Activated CD4-positive, alpha-beta T cell treated with anti-CD3 and anti-CD28 coated beads, Interleukin-2, amount 10 ng/mL, durations not matched to agents 24 days and 14 days (primary cell): ENCODE measurements around the gene DNAAF5. TPM values are rescaled to one million over a fixed set of nuclear protein-coding genes. Genes with fewer than 3 reads are reported as not detected.

Experiments
- DNase-seq: peaks from one replicate; pipeline ENCODE4 v3.0.0; 2022
- H3K27ac Mint-ChIP-seq: one replicate; pipeline ENCODE4 v1.8.0; 2022; ENCODE audit warnings: mild to moderate bottlenecking, mixed read lengths
- H3K27me3 Mint-ChIP-seq: one replicate; pipeline ENCODE4 v1.8.0; 2022; ENCODE audit warnings: mixed read lengths
- H3K36me3 Mint-ChIP-seq: one replicate; pipeline ENCODE4 v1.8.0; 2022; ENCODE audit warnings: low read depth, mild to moderate bottlenecking, mixed read lengths
- H3K4me1 Mint-ChIP-seq: one replicate; pipeline ENCODE4 v1.8.0; 2021; ENCODE audit warnings: mixed read lengths
- H3K4me3 Mint-ChIP-seq: one replicate; pipeline ENCODE4 v1.8.0; 2022; ENCODE audit warnings: mild to moderate bottlenecking, moderate library complexity, mixed read lengths
- H3K9me3 Mint-ChIP-seq: one replicate; pipeline ENCODE4 v1.8.0; 2021; ENCODE audit warnings: mixed read lengths
- intact Hi-C: fragments of 100-400 bp; cut with micrococcal nuclease; formaldehyde crosslinking; loops from one replicate; pipeline ENCODE4 v1.15.1; 2023
- total RNA-seq: library from RNA; stranded (reverse); gene quantifications from 2 replicates; pipeline ENCODE4 v1.2.3, GENCODE V29; 2022

The DNAAF5 gene
- total RNA-seq, 1 donor from 2014 or later = 50.6 TPM

- intact Hi-C loops = no loop called here
- H3K27ac Mint-ChIP-seq = no peak overlapping the region
- H3K36me3 Mint-ChIP-seq = peaks cover 31% of the 10 kb centered on the region
Measured at GRCh38 chr7:753190-753589, 26.7 kb downstream of the DNAAF5 start.

GRCh38 chr7:754531-755412, 28.3 kb downstream of the DNAAF5 start:
- Mint-ChIP-seq H3K4me3 (no peak overlapping the region), H3K27ac (no peak overlapping the region), H3K9me3 (no peaks in the 10 kb centered on the region), H3K36me3 (peaks cover 35% of the 10 kb centered on the region), H3K27me3 (no peaks in the 10 kb centered on the region), H3K4me1 (no peaks in the 10 kb centered on the region)
- DNase-seq = no peak
- intact Hi-C loops = no loop called here

More at GRCh38 chr7:753190-753589, 26.7 kb downstream of the DNAAF5 start:
- Mint-ChIP-seq H3K4me1 (no peaks in the 10 kb centered on the region), H3K4me3 (no peak overlapping the region), H3K9me3 (no peaks in the 10 kb centered on the region), H3K27me3 (no peaks in the 10 kb centered on the region)
- DNase-seq = no peak

- Mint-ChIP-seq H3K36me3 (peaks cover 39% of the 10 kb centered on the region), H3K27me3 (no peaks in the 10 kb centered on the region), H3K4me1 (no peaks in the 10 kb centered on the region), H3K27ac (no peak overlapping the region), H3K4me3 (no peak overlapping the region), H3K9me3 (no peaks in the 10 kb centered on the region)
- no peak for DNase-seq
- intact Hi-C loops = no loop called here
Measured at GRCh38 chr7:755413-755805, 28.9 kb downstream of the DNAAF5 start.

DNA sequence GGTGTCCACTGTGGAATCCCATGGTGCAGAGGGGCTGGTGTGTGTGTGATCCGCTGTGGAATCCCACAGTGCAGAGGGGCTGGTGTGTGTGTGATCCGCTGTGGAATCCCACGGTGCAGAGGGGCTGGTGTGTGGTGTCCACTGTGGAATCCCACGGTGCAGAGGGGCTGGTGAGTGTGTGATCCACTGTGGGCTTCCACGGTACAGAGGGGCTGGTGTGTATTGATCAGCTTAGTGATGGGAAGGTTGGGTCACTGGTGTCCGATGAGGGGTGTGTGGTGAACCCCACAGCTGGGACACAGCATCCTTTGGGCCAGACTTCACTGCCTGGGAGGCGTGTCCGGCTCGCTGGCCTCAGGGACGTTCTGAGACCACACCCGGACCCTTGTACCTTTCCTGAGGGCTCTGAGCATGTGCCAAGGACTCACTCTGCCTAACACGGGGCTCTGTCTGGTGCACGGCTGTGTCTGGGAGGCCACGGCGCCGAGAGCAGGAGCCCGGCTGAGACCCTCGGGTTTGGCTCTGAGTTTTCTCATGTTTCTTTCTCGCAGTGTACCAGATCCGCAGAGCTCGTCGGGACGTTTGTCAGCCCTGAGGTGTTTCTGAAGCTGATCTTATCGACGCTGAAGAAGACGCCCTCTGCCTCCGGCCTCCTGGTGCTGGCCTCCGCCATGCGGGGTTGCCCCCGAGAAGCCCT, 29.9 kb downstream of the DNAAF5 start:
- Mint-ChIP-seq H3K4me1 (no peaks in the 10 kb centered on the region), H3K4me3 (no peak overlapping the region), H3K9me3 (no peaks in the 10 kb centered on the region), H3K36me3 (peaks cover 39% of the 10 kb centered on the region), H3K27me3 (no peaks in the 10 kb centered on the region), H3K27ac (no peak overlapping the region)
- intact Hi-C loops = no loop called here
- no peak for DNase-seq

- H3K9me3 Mint-ChIP-seq = no peaks in the 10 kb centered on the region
Measured at GRCh38 chr7:756928-757560, 30.5 kb downstream of the DNAAF5 start.

DNA sequence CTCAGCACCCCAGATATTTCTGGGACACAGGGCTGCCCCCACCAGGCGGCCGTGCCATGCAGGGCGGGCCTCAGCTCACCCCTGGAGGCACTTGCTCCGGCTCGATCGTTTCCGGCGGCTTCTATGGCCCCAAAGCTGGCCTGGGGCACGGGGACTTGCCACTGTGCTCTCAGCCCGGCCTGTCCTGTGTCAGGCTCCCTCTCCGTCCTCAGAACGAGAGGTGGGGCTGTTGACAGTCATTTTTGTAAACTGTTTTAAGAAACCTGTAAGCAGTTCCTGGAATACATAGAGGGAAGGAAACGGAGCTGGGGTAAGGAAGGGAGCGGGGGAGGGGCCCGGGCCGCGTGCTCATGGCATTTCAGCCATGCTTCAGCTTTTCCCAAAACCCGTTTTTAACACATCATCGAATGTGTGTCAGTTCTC, 31.3 kb downstream of the DNAAF5 start:
- Mint-ChIP-seq H3K9me3 (no peaks in the 10 kb centered on the region), H3K27ac (no peak overlapping the region)

More at GRCh38 chr7:756928-757560, 30.5 kb downstream of the DNAAF5 start:
- H3K4me1 Mint-ChIP-seq = no peaks in the 10 kb centered on the region
- no peak for DNase-seq
- H3K27ac Mint-ChIP-seq = no peak overlapping the region
- H3K27me3 Mint-ChIP-seq = no peaks in the 10 kb centered on the region
- H3K4me3 Mint-ChIP-seq = no peak overlapping the region
- peaks cover 36% of the 10 kb centered on the region for H3K36me3 Mint-ChIP-seq
- intact Hi-C loops = no loop called here

DNA sequence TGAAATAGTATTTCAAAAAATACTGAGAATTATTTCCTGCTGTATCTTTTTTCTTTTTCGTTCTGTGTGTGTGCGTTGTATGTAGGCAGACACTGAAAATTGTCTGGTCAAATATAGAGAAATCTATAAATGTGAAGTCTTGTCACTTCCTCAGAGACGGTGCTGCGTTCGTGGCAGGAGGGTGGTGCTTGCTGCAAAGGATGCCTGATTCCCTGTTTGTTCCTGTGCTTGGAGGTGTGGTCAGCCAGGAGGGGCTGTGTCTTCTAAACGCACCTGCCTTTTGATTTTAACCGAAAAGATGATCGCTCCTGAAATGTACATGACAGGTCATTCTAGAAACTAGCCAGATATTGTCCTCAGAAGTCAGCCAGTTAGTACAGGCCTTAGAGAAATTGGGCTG, 33.1 kb downstream of the DNAAF5 start:
- H3K27me3 Mint-ChIP-seq = no peaks in the 10 kb centered on the region
- DNase-seq = no peak
- peaks cover 31% of the 10 kb centered on the region for H3K36me3 Mint-ChIP-seq
- intact Hi-C loops = no loop called here
- H3K4me1 Mint-ChIP-seq = no peaks in the 10 kb centered on the region
- no peak overlapping the region for H3K4me3 Mint-ChIP-seq
- no peak overlapping the region for H3K27ac Mint-ChIP-seq
- H3K9me3 Mint-ChIP-seq = no peaks in the 10 kb centered on the region

More for the DNA sequence above, 31.3 kb downstream of the DNAAF5 start:
- intact Hi-C loops = no loop called here
- DNase-seq = no peak
- H3K4me3 Mint-ChIP-seq = no peak overlapping the region
- no peaks in the 10 kb centered on the region for H3K4me1 Mint-ChIP-seq
- H3K27me3 Mint-ChIP-seq = no peaks in the 10 kb centered on the region
- peaks cover 30% of the 10 kb centered on the region for H3K36me3 Mint-ChIP-seq

- no peaks in the 10 kb centered on the region for H3K9me3 Mint-ChIP-seq
- H3K36me3 Mint-ChIP-seq = peaks cover 29% of the 10 kb centered on the region
- no peaks in the 10 kb centered on the region for H3K4me1 Mint-ChIP-seq
- no peaks in the 10 kb centered on the region for H3K27me3 Mint-ChIP-seq
- intact Hi-C loops = no loop called here
- H3K4me3 Mint-ChIP-seq = no peak overlapping the region
- DNase-seq = no peak
- H3K27ac Mint-ChIP-seq = no peak overlapping the region
Measured at GRCh38 chr7:760006-760405, 33.5 kb downstream of the DNAAF5 start.

DNA sequence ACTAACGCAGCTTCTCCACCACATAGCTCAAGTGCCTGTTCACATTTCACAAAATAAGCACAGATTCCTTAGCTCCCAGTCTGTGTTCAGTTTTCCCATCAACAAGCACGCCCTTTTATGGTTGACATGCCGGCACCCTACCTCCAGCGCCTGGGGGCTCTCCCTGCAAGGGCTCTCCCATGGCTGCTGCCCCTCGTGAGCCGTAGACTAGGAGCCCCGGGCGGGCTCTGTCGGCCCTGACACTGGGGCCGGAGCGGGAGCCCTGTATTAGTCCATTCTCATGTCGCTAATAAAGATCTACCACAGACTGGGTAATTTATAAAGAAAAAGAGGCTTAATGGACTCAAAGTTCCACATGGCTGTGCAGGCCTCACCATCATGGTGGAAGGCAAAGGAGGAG, 34.6 kb downstream of the DNAAF5 start:
- Mint-ChIP-seq H3K36me3 (peaks cover 34% of the 10 kb centered on the region), H3K27ac (no peak overlapping the region), H3K4me3 (no peak overlapping the region), H3K4me1 (no peaks in the 10 kb centered on the region), H3K27me3 (no peaks in the 10 kb centered on the region), H3K9me3 (no peaks in the 10 kb centered on the region)
- intact Hi-C loops = no loop called here
- DNase-seq = no peak

DNA sequence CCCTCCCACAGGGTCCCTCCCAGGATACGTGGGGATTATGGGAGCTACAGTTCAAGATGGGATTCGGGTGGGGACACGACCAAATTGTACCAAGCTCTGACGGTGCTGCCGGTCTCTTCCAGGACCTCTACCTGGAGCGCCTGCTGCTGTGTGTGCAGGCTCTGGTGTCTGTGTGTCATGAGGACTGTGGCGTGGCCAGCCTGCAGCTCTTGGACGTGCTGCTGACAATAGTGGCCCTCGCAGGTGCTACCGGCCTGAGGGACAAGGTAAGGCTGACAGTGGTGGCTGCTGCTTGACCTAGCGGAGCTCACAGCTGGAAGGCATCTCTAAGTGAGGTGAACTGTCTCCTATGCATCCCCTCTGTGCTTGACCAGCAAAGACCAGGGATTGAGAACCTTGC, 35.1 kb downstream of the DNAAF5 start:
- intact Hi-C loops = no loop called here
- Mint-ChIP-seq H3K27me3 (no peaks in the 10 kb centered on the region), H3K4me1 (no peaks in the 10 kb centered on the region), H3K4me3 (no peak overlapping the region), H3K27ac (no peak overlapping the region), H3K9me3 (no peaks in the 10 kb centered on the region), H3K36me3 (peaks cover 37% of the 10 kb centered on the region)
- DNase-seq = no peak

DNA sequence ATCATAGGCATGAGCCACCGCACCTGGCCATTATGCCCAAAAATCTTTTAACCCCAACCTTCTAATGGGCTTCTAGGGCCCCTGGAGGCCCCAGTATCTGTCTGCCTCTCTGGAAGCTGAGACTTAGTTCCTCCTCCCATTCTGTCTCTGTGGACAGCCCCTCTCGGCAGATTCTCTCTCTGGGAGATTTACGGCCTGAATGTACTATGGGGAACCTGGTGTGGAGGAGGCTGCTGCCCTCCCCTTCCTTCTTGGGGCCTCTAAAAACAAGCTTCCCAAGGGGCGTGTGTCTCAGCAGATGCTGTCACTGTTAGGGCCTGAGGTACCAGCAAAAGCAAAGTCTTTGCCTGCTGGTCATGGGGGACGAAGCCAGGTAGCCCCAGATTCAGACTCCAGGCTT, 36.4 kb downstream of the DNAAF5 start:
- no peaks in the 10 kb centered on the region for H3K27me3 Mint-ChIP-seq
- no peak for DNase-seq
- H3K27ac Mint-ChIP-seq = no peak overlapping the region
- H3K4me3 Mint-ChIP-seq = no peak overlapping the region
- H3K36me3 Mint-ChIP-seq = peaks cover 41% of the 10 kb centered on the region
- no peaks in the 10 kb centered on the region for H3K9me3 Mint-ChIP-seq
- intact Hi-C loops = no loop called here
- no peaks in the 10 kb centered on the region for H3K4me1 Mint-ChIP-seq

DNA sequence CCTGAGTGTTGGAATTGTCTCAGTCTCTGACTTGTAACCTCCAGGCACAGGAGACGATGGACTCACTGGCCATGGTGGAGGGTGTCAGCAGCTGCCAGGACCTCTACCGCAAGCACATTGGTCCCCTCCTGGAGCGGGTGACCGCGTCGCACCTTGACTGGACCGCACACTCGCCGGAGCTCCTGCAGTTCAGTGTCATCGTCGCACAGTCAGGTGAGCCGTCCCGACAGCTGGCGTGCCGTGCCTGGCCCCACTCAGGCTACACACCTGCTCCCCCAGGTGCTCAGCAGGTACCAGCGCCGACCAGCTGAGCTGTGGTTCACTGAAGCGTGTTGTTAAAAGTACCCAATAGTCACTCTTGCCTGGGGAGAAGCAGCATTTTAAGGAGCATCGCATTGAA, 37.3 kb downstream of the DNAAF5 start:
- H3K27ac Mint-ChIP-seq = no peak overlapping the region
- H3K36me3 Mint-ChIP-seq = peaks cover 35% of the 10 kb centered on the region
- no peaks in the 10 kb centered on the region for H3K4me1 Mint-ChIP-seq
- H3K27me3 Mint-ChIP-seq = no peaks in the 10 kb centered on the region
- no peak overlapping the region for H3K4me3 Mint-ChIP-seq
- no peak for DNase-seq
- intact Hi-C loops = no loop called here
- no peaks in the 10 kb centered on the region for H3K9me3 Mint-ChIP-seq

DNA sequence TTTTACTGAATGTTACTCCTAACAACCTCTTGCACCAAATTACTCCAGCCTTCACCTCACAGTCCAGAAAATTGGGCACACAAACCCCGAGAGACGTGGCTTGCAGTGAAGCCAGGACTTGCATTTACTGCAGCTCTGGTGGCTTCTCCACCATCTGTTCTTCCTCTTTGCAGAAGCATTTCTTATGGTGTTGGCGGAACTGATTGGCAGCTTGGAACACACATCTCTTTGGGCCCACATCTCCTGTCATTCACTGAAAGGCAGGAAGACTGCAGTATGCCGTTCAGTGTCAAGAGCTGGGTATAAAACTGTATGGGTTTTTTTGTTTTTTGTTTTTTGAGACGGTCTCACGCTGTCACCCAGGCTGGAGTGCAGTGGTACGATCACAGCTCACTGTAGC, 38.9 kb downstream of the DNAAF5 start:
- Mint-ChIP-seq H3K4me3 (no peak overlapping the region), H3K36me3 (peaks cover 28% of the 10 kb centered on the region), H3K27ac (no peak overlapping the region), H3K27me3 (no peaks in the 10 kb centered on the region), H3K4me1 (no peaks in the 10 kb centered on the region), H3K9me3 (no peaks in the 10 kb centered on the region)
- DNase-seq = no peak
- intact Hi-C loops = no loop called here

- peaks cover 26% of the 10 kb centered on the region for H3K36me3 Mint-ChIP-seq
- no peak overlapping the region for H3K27ac Mint-ChIP-seq
- DNase-seq = no peak
- intact Hi-C loops = no loop called here
- H3K4me3 Mint-ChIP-seq = no peak overlapping the region
- H3K27me3 Mint-ChIP-seq = no peaks in the 10 kb centered on the region
- no peaks in the 10 kb centered on the region for H3K4me1 Mint-ChIP-seq
- H3K9me3 Mint-ChIP-seq = no peaks in the 10 kb centered on the region
Measured at GRCh38 chr7:767580-767940, 41.1 kb downstream of the DNAAF5 start.
